HL-60 (cell line): Measurements from ENCODE around the gene CZIB.

ENCODE experiments used
- DNase-seq, 2 experiments: peaks; one replicate each; pipeline ENCODE4 v3.0.0-alpha.2; 2010 to 2020; ENCODE audit warnings: low read depth in 1 of 2, low spot score in 1 of 2
- H3K27ac ChIP-seq: fragments of 250-450 bp; sonication (Bioruptor Pico); replicated peaks from 2 replicates; pipeline ENCODE4 v1.5.1; 2020; ENCODE audit warnings: mild to moderate bottlenecking, moderate library complexity
- H3K27me3 ChIP-seq: fragments of 250-450 bp; sonication (Bioruptor Pico); 2 replicates; pipeline ENCODE4 v1.5.1; 2021; ENCODE audit warnings: mild to moderate bottlenecking, moderate library complexity; ENCODE audit not compliant: insufficient read depth, poor library complexity, severe bottlenecking
- H3K4me3 ChIP-seq: replicated peaks from 2 replicates; pipeline ENCODE4 v1.5.1; 2011; ENCODE audit warnings: mild to moderate bottlenecking, control low read depth, low read length; ENCODE audit not compliant: insufficient read depth
- CTCF ChIP-seq: IDR thresholded peaks from one replicate; pipeline ENCODE4 v1.5.1; 2011; ENCODE audit warnings: low read length, control low read depth, inconsistent platforms; ENCODE audit not compliant: insufficient read depth
- GABPA ChIP-seq: IDR thresholded peaks from 2 replicates; pipeline ENCODE4 v1.6.1; 2012; ENCODE audit warnings: low read depth
- POLR2AphosphoS5 ChIP-seq: IDR thresholded peaks from 2 replicates; pipeline ENCODE4 v1.6.1; 2012; ENCODE audit warnings: low read depth
- REST ChIP-seq: IDR thresholded peaks from 2 replicates; pipeline ENCODE4 v1.6.1; 2012; ENCODE audit warnings: low read depth; ENCODE audit not compliant: insufficient replicate concordance
- SPI1 ChIP-seq: IDR thresholded peaks from 2 replicates; pipeline ENCODE4 v1.6.1; 2012; ENCODE audit warnings: low read depth, mild to moderate bottlenecking, borderline replicate concordance

CZIB gene

GRCh38 chr1:53182111-53182593 lies 38.3 kb downstream of the CZIB start:
- DNase-seq: peak in 1 of 2 experiments; percentile 74
- TF ChIP-seq POLR2AphosphoS5: no peak
- no peak for TF ChIP-seq SPI1
- TF ChIP-seq CTCF: peak; percentile 85
- Histone ChIP-seq H3K27me3 (peaks cover 4% of the 10 kb centered on the region), H3K27ac (no peak overlapping the region), H3K4me3 (no peak overlapping the region)

GRCh38 chr1:53180951-53181350 lies 39.5 kb downstream of the CZIB start:
- no peak for DNase-seq
- Histone ChIP-seq H3K27me3 (peaks cover 4% of the 10 kb centered on the region), H3K27ac (no peak overlapping the region), H3K4me3 (no peak overlapping the region)
- TF ChIP-seq GABPA: no peak
- TF ChIP-seq POLR2AphosphoS5: no peak
- no peak for TF ChIP-seq CTCF
- TF ChIP-seq REST: no peak
- TF ChIP-seq SPI1: no peak

- no peak for DNase-seq
- H3K4me3 ChIP-seq: no peak overlapping the region
- H3K27me3 ChIP-seq: peaks cover 4% of the 10 kb centered on the region
- no peak overlapping the region for H3K27ac ChIP-seq
- TF ChIP-seq POLR2AphosphoS5: no peak
- TF ChIP-seq SPI1: no peak
- no peak for TF ChIP-seq GABPA
- TF ChIP-seq REST: no peak
- no peak for TF ChIP-seq CTCF
These were observed 40.2 kb downstream of the CZIB start for GRCh38 chr1:53180226-53180625.

GRCh38 chr1:53176452-53177208 lies 43.8 kb downstream of the CZIB start:
- Histone ChIP-seq H3K4me3 (no peak overlapping the region), H3K27me3 (peaks cover 4% of the 10 kb centered on the region), H3K27ac (no peak overlapping the region)
- TF ChIP-seq GABPA (no peak), POLR2AphosphoS5 (no peak), SPI1 (no peak), REST (no peak), CTCF (no peak)
- no peak for DNase-seq
